Stomach (tissue), 4 donors: ENCODE measurements around the gene AMPD2.

Experiments used
- CTCF ChIP-seq, 7 experiments: fragments of 450-650 bp in 4 of 7; fragments of 200-600 bp in 3 of 7; sonication (generic) in 3 of 7; IDR thresholded peaks; one replicate each; pipeline ENCODE4 v1.5.1; 2016 to 2019; ENCODE audit warnings: antibody characterized with exemption in 7 of 7, control low read depth in 2 of 7, mild to moderate bottlenecking in 1 of 7
- EP300 ChIP-seq: sonication (generic); formaldehyde crosslinking; IDR thresholded peaks from one replicate; pipeline ENCODE4 v1.6.1; 2017; ENCODE audit warnings: antibody characterized with exemption

GRCh38 chr1:109644670-109645069, 25.0 kb downstream of the AMPD2 start:
- TF ChIP-seq CTCF (IDR thresholded peaks at IDR 0.05) (no peak), EP300 (no peak)
